Measurements from ENCODE around the gene NCOR2. TPM values are rescaled to one million over a fixed set of nuclear protein-coding genes. Genes with fewer than 3 reads are reported as not detected.
"Not testable (repeated sequence)": the region's sequence is repeated elsewhere in the genome, so short reads cannot be mapped to it uniquely, and the experiment has no call there.

NCOR2 gene
- total RNA-seq, 4 donors from 2014 or later, result 211 to 265 (median 225) TPM

GRCh38 chr12:124588018-124588634, 20.7 kb upstream of the NCOR2 start:
- H3K27ac ChIP-seq, result peak overlapping the region in 1 of 4 donors; percentile 40
- 77 to 84% methylated on average over 4 of the region's 4 CpGs for WGBS, 2 donors

GRCh38 chr12:124586756-124587155, 19.3 kb upstream of the NCOR2 start:
- 66 to 70% methylated on average over 10 to 11 of the region's 11 CpGs for WGBS, 2 donors
- TF ChIP-seq CTCF (IDR thresholded peaks at IDR 0.05) (no peak), EP300 (IDR thresholded peaks at IDR 0.05) (no peak), POLR2A (IDR thresholded peaks at IDR 0.05) (no peak)
- H3K4me3 ChIP-seq, result no peak overlapping the region
- H3K36me3 ChIP-seq, result no peaks in the 10 kb centered on the region
- no peak overlapping the region for H3K27ac ChIP-seq
- H3K27me3 ChIP-seq, result no peaks in the 10 kb centered on the region
- H3K4me1 ChIP-seq, result peaks cover 0 to 22% (median 6%) of the 10 kb centered on the region in 4 donors
- DNase-seq (ENCODE audit: low spot score in 2 of 2), result no peak
- peaks cover 0 to 3% (median 0%) of the 10 kb centered on the region in 4 donors for H3K9me3 ChIP-seq

More at GRCh38 chr12:124588018-124588634, 20.7 kb upstream of the NCOR2 start:
- Histone ChIP-seq H3K4me1 (peaks cover 0 to 28% (median 7%) of the 10 kb centered on the region in 4 donors), H3K36me3 (no peaks in the 10 kb centered on the region), H3K27me3 (no peaks in the 10 kb centered on the region), H3K9me3 (peaks cover 0 to 3% (median 0%) of the 10 kb centered on the region in 4 donors), H3K4me3 (no peak overlapping the region)
- TF ChIP-seq EP300 (IDR thresholded peaks at IDR 0.05) (no peak), CTCF (IDR thresholded peaks at IDR 0.05) (no peak), POLR2A (IDR thresholded peaks at IDR 0.05) (no peak)
- no peak for DNase-seq (ENCODE audit: low spot score in 2 of 2)

GRCh38 chr12:124584494-124584893, 17.1 kb upstream of the NCOR2 start:
- not testable (repeated sequence) for H3K36me3 ChIP-seq; H3K9me3 ChIP-seq; H3K27ac ChIP-seq; DNase-seq (ENCODE audit: low spot score in 2 of 2); H3K4me3 ChIP-seq; H3K27me3 ChIP-seq
- WGBS, 2 donors, result 94 to 96% methylated on average over 7 of the region's 7 CpGs
- H3K4me1 ChIP-seq, result peaks cover 0 to 17% (median 5%) of the 10 kb centered on the region in 4 donors

- TF ChIP-seq CTCF (IDR thresholded peaks at IDR 0.05) (no peak), POLR2A (IDR thresholded peaks at IDR 0.05) (no peak), EP300 (IDR thresholded peaks at IDR 0.05) (no peak)
- Histone ChIP-seq H3K36me3 (no peaks in the 10 kb centered on the region), H3K27me3 (no peaks in the 10 kb centered on the region), H3K4me3 (no peak overlapping the region), H3K9me3 (peaks cover 0 to 4% (median 0%) of the 10 kb centered on the region in 4 donors), H3K4me1 (peaks cover 0 to 14% (median 4%) of the 10 kb centered on the region in 4 donors), H3K27ac (no peak overlapping the region)
- WGBS, 2 donors, result 96 to 97% methylated on average over 10 of the region's 10 CpGs
- DNase-seq (ENCODE audit: low spot score in 2 of 2), result no peak
These were observed 16.4 kb upstream of the NCOR2 start for GRCh38 chr12:124583854-124584253.

- peak overlapping the region in 1 of 4 donors; percentile 11 for H3K27ac ChIP-seq
- WGBS, 2 donors, result 47 to 49% methylated on average over 5 of the region's 5 CpGs
- H3K9me3 ChIP-seq, result peaks cover 0 to 6% (median 0%) of the 10 kb centered on the region in 4 donors
- H3K27me3 ChIP-seq, result no peaks in the 10 kb centered on the region
- H3K36me3 ChIP-seq, result no peaks in the 10 kb centered on the region
- no peak for DNase-seq (ENCODE audit: low spot score in 2 of 2)
- peaks cover 0 to 8% (median 2%) of the 10 kb centered on the region in 4 donors for H3K4me1 ChIP-seq
- no peak overlapping the region for H3K4me3 ChIP-seq
- TF ChIP-seq CTCF (IDR thresholded peaks at IDR 0.05), result no peak
- no peak for TF ChIP-seq POLR2A (IDR thresholded peaks at IDR 0.05)
- no peak for TF ChIP-seq EP300 (IDR thresholded peaks at IDR 0.05)
These were observed 14.7 kb upstream of the NCOR2 start for GRCh38 chr12:124582108-124582424.

Measured in tibial nerve (tissue), 4 donors.